ENCODE data around the gene RTKN2. TPM values are rescaled to one million over a fixed set of nuclear protein-coding genes. Genes with fewer than 3 reads are reported as not detected.

The RTKN2 gene
- total and polyA plus RNA-seq, 9 of the 15 experiments (the other 6 are each of a cell fraction or from before 2014, with no cell fraction given): 0.03 to 0.11 (median 0.05) TPM; not detected in 2

DNA sequence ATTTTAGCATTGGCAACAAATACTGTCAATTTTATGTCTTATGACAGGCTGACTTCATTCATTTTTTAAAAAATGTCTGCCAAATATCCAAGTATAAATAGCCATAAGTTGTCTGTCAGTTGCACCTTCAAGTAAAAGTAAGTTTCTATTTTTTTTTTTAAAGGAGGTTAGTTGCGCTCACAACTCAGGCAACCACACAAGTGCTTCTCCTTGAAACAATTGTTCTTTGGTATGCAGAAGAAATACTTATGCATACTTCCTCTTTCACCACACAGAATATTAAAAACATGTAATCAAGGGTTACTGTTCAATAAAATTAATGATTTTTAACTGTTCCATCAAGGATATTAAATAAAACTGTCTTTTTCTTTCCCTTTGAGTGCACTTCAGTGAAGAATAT, 97.9 kb downstream of the RTKN2 start:
- FAIRE-seq (no peak), ATAC-seq (no peak), DNase-seq (ENCODE audit: extremely low read depth in 1 of 4, low spot score in 3 of 4) (no peak)
- no peaks in the 10 kb centered on the region for H3K36me3 ChIP-seq (ENCODE audit: control insufficient read depth, insufficient read depth, low read length)
- 22% methylated on average over 1 of the region's 1 CpG for WGBS (ENCODE audit: insufficient coverage, low coverage, missing lambda C conversion rate)
- H3K27me3 ChIP-seq (ENCODE audit: control insufficient read depth in 2 of 2, insufficient read depth in 2 of 2, low read length in 2 of 2): no peaks in the 10 kb centered on the region
- no peak overlapping the region for H3K4me3 ChIP-seq
- H3K27ac ChIP-seq (ENCODE audit: extremely low read depth, low read depth, low read length): no peak overlapping the region
- in situ Hi-C loops (cut with MboI) (no loop called here), intact Hi-C loops (cut with micrococcal nuclease) (no loop called here)
- no peak for TF ChIP-seq NR3C1 (CRISPR knock-in tag; IDR thresholded peaks at IDR 0.05)
- no peak for TF ChIP-seq HNRNPLL (IDR thresholded peaks at IDR 0.05; ENCODE audit: low read depth, low read length, poor library complexity, severe bottlenecking)
- TF ChIP-seq POLR2H (tag; IDR thresholded peaks at IDR 0.05; ENCODE audit: low read depth): no peak
- TF ChIP-seq, protein P1, sequence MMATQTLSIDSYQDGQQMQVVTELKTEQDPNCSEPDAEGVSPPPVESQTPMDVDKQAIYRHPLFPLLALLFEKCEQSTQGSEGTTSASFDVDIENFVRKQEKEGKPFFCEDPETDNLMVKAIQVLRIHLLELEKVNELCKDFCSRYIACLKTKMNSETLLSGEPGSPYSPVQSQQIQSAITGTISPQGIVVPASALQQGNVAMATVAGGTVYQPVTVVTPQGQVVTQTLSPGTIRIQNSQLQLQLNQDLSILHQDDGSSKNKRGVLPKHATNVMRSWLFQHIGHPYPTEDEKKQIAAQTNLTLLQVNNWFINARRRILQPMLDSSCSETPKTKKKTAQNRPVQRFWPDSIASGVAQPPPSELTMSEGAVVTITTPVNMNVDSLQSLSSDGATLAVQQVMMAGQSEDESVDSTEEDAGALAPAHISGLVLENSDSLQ (IDR thresholded peaks at IDR 0.05): no peak
- TF ChIP-seq, protein P2, sequence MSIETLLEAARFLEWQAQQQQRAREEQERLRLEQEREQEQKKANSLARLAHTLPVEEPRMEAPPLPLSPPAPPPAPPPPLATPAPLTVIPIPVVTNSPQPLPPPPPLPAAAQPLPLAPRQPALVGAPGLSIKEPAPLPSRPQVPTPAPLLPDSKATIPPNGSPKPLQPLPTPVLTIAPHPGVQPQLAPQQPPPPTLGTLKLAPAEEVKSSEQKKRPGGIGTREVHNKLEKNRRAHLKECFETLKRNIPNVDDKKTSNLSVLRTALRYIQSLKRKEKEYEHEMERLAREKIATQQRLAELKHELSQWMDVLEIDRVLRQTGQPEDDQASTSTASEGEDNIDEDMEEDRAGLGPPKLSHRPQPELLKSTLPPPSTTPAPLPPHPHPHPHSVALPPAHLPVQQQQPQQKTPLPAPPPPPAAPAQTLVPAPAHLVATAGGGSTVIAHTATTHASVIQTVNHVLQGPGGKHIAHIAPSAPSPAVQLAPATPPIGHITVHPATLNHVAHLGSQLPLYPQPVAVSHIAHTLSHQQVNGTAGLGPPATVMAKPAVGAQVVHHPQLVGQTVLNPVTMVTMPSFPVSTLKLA (conservative IDR thresholded peaks at IDR 0.05): no peak
- TF ChIP-seq, protein P3, sequence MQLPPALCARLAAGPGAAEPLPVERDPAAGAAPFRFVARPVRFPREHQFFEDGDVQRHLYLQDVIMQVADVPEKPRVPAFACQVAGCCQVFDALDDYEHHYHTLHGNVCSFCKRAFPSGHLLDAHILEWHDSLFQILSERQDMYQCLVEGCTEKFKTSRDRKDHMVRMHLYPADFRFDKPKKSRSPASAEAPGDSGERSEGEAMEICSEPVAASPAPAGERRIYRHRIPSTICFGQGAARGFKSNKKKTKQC (CRISPR knock-in tag; IDR thresholded peaks at IDR 0.05): no peak
- TF ChIP-seq SREBF2 (CRISPR knock-in tag; IDR thresholded peaks at IDR 0.05): no peak
- no peak for TF ChIP-seq JUND (IDR thresholded peaks at IDR 0.05; ENCODE audit: borderline replicate concordance, low read depth, low read length)
- TF ChIP-seq JUND (tag; IDR thresholded peaks at IDR 0.05; ENCODE audit: borderline replicate concordance, low read depth, low read length): no peak
- no peak for TF ChIP-seq POLR2A (conservative IDR thresholded peaks at IDR 0.05)
- TF ChIP-seq TARDBP (IDR thresholded peaks at IDR 0.05): no peak
- TF ChIP-seq, protein P4, sequence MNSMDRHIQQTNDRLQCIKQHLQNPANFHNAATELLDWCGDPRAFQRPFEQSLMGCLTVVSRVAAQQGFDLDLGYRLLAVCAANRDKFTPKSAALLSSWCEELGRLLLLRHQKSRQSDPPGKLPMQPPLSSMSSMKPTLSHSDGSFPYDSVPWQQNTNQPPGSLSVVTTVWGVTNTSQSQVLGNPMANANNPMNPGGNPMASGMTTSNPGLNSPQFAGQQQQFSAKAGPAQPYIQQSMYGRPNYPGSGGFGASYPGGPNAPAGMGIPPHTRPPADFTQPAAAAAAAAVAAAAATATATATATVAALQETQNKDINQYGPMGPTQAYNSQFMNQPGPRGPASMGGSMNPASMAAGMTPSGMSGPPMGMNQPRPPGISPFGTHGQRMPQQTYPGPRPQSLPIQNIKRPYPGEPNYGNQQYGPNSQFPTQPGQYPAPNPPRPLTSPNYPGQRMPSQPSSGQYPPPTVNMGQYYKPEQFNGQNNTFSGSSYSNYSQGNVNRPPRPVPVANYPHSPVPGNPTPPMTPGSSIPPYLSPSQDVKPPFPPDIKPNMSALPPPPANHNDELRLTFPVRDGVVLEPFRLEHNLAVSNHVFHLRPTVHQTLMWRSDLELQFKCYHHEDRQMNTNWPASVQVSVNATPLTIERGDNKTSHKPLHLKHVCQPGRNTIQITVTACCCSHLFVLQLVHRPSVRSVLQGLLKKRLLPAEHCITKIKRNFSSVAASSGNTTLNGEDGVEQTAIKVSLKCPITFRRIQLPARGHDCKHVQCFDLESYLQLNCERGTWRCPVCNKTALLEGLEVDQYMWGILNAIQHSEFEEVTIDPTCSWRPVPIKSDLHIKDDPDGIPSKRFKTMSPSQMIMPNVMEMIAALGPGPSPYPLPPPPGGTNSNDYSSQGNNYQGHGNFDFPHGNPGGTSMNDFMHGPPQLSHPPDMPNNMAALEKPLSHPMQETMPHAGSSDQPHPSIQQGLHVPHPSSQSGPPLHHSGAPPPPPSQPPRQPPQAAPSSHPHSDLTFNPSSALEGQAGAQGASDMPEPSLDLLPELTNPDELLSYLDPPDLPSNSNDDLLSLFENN (IDR thresholded peaks at IDR 0.05; ENCODE audit: low read depth in 2 of 2, low read length in 2 of 2): no peak
- TF ChIP-seq ZNF445 (CRISPR knock-in tag; IDR thresholded peaks at IDR 0.05; ENCODE audit: low read depth): no peak
- H3K79me2 ChIP-seq (ENCODE audit: control insufficient read depth, insufficient read depth, low read length): no peaks in the 10 kb centered on the region
- H4K20me1 ChIP-seq (replicated peaks; ENCODE audit: control insufficient read depth, insufficient read depth, low read length): no peaks in the 10 kb centered on the region
- no peaks in the 10 kb centered on the region for H3K4me1 ChIP-seq (replicated peaks in 1 of 2; ENCODE audit: control insufficient read depth in 2 of 2, insufficient read depth in 2 of 2, low read length in 2 of 2)
- no peaks in the 10 kb centered on the region for H3K9me3 ChIP-seq (replicated peaks; ENCODE audit: control insufficient read depth, insufficient read depth, low read depth, low read length)
- POLR2A ChIA-PET: no interaction called here
- no peaks in the 10 kb centered on the region for H3K9me1 ChIP-seq (ENCODE audit: control insufficient read depth, insufficient read depth, low read length)
- H3K4me2 ChIP-seq (ENCODE audit: insufficient read depth, low read length): no peak overlapping the region
- CTCF ChIA-PET (ENCODE audit: low intra/inter-chr PET ratio): no interaction called here
- H2AFZ ChIP-seq (ENCODE audit: low read depth, low read length): no peak overlapping the region
- H3K9ac ChIP-seq (ENCODE audit: insufficient read depth in 1 of 2, low read depth in 2 of 2, low read length in 2 of 2): no peak overlapping the region
- BruUV-seq (replicated peaks): no TSS peak

All from K562 (cell line).